HL-60 (cell line): ENCODE results near the gene L3MBTL4.

Experiments used
- DNase-seq, 2 experiments: peaks; one replicate each; pipeline ENCODE4 v3.0.0-alpha.2; 2010 to 2020; ENCODE audit warnings: low read depth in 1 of 2, low spot score in 1 of 2
- H3K27ac ChIP-seq: fragments of 250-450 bp; sonication (Bioruptor Pico); replicated peaks from 2 replicates; pipeline ENCODE4 v1.5.1; 2020; ENCODE audit warnings: mild to moderate bottlenecking, moderate library complexity
- H3K27me3 ChIP-seq: fragments of 250-450 bp; sonication (Bioruptor Pico); 2 replicates; pipeline ENCODE4 v1.5.1; 2021; ENCODE audit warnings: mild to moderate bottlenecking, moderate library complexity; ENCODE audit not compliant: insufficient read depth, poor library complexity, severe bottlenecking
- H3K4me3 ChIP-seq: replicated peaks from 2 replicates; pipeline ENCODE4 v1.5.1; 2011; ENCODE audit warnings: mild to moderate bottlenecking, control low read depth, low read length; ENCODE audit not compliant: insufficient read depth
- CTCF ChIP-seq: IDR thresholded peaks from one replicate; pipeline ENCODE4 v1.5.1; 2011; ENCODE audit warnings: low read length, control low read depth, inconsistent platforms; ENCODE audit not compliant: insufficient read depth
- GABPA ChIP-seq: IDR thresholded peaks from 2 replicates; pipeline ENCODE4 v1.6.1; 2012; ENCODE audit warnings: low read depth
- POLR2AphosphoS5 ChIP-seq: IDR thresholded peaks from 2 replicates; pipeline ENCODE4 v1.6.1; 2012; ENCODE audit warnings: low read depth
- REST ChIP-seq: IDR thresholded peaks from 2 replicates; pipeline ENCODE4 v1.6.1; 2012; ENCODE audit warnings: low read depth; ENCODE audit not compliant: insufficient replicate concordance
- SPI1 ChIP-seq: IDR thresholded peaks from 2 replicates; pipeline ENCODE4 v1.6.1; 2012; ENCODE audit warnings: low read depth, mild to moderate bottlenecking, borderline replicate concordance

The L3MBTL4 gene

GRCh38 chr18:6362559-6363129 is 52.1 kb downstream of the L3MBTL4 start:
- Histone ChIP-seq H3K4me3 (no peak overlapping the region), H3K27ac (no peak overlapping the region), H3K27me3 (no peaks in the 10 kb centered on the region)
- TF ChIP-seq GABPA = no peak
- no peak for TF ChIP-seq SPI1
- no peak for TF ChIP-seq POLR2AphosphoS5
- no peak for TF ChIP-seq CTCF
- no peak for TF ChIP-seq REST
- DNase-seq = no peak

- Histone ChIP-seq H3K27ac (no peak overlapping the region), H3K27me3 (no peaks in the 10 kb centered on the region), H3K4me3 (no peak overlapping the region)
- DNase-seq = no peak
- TF ChIP-seq SPI1 (no peak), POLR2AphosphoS5 (no peak), GABPA (no peak), REST (no peak), CTCF (no peak)
Measured at GRCh38 chr18:6357668-6358067, 57.0 kb downstream of the L3MBTL4 start.

GRCh38 chr18:6355789-6356589 is 58.7 kb downstream of the L3MBTL4 start:
- no peak for DNase-seq
- H3K27me3 ChIP-seq = no peaks in the 10 kb centered on the region
- H3K4me3 ChIP-seq = no peak overlapping the region
- TF ChIP-seq POLR2AphosphoS5 = no peak
- H3K27ac ChIP-seq = no peak overlapping the region

GRCh38 chr18:6352275-6352674 is 62.4 kb downstream of the L3MBTL4 start:
- Histone ChIP-seq H3K4me3 (no peak overlapping the region), H3K27me3 (no peaks in the 10 kb centered on the region), H3K27ac (no peak overlapping the region)
- DNase-seq = no peak
- TF ChIP-seq REST (no peak), SPI1 (no peak), CTCF (no peak), GABPA (no peak), POLR2AphosphoS5 (no peak)
